ENCODE data around the gene ARHGAP22. TPM values are rescaled to one million over a fixed set of nuclear protein-coding genes. Genes with fewer than 3 reads are reported as not detected.

Gene ARHGAP22
- polyA plus RNA-seq, 1 of the 3 experiments (the other 2 are of a cell fraction): 12.4 TPM

DNA sequence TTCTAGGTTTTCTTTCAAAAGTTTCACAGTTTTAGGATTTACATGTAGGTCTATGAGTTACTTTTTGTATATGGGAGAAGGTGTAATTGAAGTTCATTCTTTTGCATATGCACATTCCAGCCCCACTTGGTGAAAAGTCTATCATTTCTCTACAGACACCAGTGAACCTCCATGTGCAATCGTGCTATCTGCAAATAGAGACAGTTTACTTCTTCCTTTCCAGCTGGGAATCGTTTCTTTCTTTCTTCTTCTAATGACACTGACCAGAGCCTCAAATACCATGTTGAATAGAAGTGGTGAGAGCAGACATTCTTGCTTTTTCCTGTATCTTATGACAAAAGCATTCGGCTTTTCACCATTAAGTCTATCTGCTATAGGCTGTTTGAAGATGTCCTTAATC, 122.7 kb downstream of the ARHGAP22 start:
- CTCF ChIA-PET: interaction anchor here (1.5 kb wide), 1 partner anchor 174 kb away, joined by 4 read pairs; no protein-coding TSS in a partner anchor
- POLR2A ChIA-PET: no interaction called here
- no peak for DNase-seq
- Histone ChIP-seq H3K36me3 (replicated peaks in 1 of 2; ENCODE audit: control insufficient read depth in 1 of 2, insufficient read depth in 2 of 2, low read length in 1 of 2) (peaks cover 0 to 17% of the 10 kb centered on the region in 2 experiments), H3K9me2 (no peaks in the 10 kb centered on the region), H3K27ac (ENCODE audit: low read depth in 2 of 2, low read length in 1 of 2) (no peak overlapping the region), H3K4me2 (no peak overlapping the region), H3K4me1 (ENCODE audit: control insufficient read depth in 1 of 2, insufficient read depth in 2 of 2, low read depth in 1 of 2, low read length in 1 of 2) (peaks cover 0 to 30% of the 10 kb centered on the region in 2 experiments; a peak in 2 of 4 replicates), H3K79me2 (ENCODE audit: insufficient read depth) (peaks cover 47% of the 10 kb centered on the region; the same call in 1 of the 2 replicates), H4K20me1 (ENCODE audit: insufficient read depth) (peaks cover 11% of the 10 kb centered on the region; the same call in 1 of the 2 replicates), H3F3A (replicated peaks; ENCODE audit: insufficient read depth) (no peaks in the 10 kb centered on the region), H2AFZ (ENCODE audit: low read depth) (no peak overlapping the region), H3K9me3 (no peaks in the 10 kb centered on the region), H3K4me3 (ENCODE audit: low read depth in 2 of 2, low read length in 1 of 2) (no peak overlapping the region), H3K27me3 (ENCODE audit: insufficient read depth) (no peaks in the 10 kb centered on the region), H3K9ac (no peak overlapping the region)
- WGBS (ENCODE audit: low lambda C conversion rate): 86% methylated on average over 3 of the region's 3 CpGs
- TF ChIP-seq TEAD4 (IDR thresholded peaks at IDR 0.05; ENCODE audit: borderline replicate concordance, insufficient read depth): no peak
- no peak for TF ChIP-seq SMC3 (IDR thresholded peaks at IDR 0.05; ENCODE audit: low read depth, low read length)
- TF ChIP-seq, protein P1, sequence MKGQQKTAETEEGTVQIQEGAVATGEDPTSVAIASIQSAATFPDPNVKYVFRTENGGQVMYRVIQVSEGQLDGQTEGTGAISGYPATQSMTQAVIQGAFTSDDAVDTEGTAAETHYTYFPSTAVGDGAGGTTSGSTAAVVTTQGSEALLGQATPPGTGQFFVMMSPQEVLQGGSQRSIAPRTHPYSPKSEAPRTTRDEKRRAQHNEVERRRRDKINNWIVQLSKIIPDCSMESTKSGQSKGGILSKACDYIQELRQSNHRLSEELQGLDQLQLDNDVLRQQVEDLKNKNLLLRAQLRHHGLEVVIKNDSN (IDR thresholded peaks at IDR 0.05; ENCODE audit: borderline replicate concordance, low read depth): no peak
- TF ChIP-seq GABPA (IDR thresholded peaks at IDR 0.05; ENCODE audit: low read depth): no peak

DNA sequence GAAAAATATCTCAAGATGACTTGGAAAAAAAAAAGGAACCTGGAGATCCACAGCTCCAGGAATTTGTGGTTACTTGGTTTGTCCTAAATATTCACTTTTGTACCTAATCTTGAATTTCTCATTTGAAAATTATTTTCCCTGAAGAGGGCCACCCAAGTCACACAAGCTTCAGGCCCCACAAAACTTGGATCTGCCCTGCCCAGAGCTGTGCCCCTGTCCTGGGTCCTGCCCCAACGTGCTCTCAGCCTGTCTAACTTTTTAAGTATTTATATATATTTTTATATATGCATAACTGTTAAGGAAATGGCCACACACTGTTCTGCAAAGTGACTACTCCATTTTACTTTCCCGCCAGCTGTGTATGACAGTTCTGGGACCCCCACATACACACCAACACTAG, 123.5 kb downstream of the ARHGAP22 start:
- POLR2A ChIA-PET: no interaction called here
- Histone ChIP-seq H3K4me2 (no peak overlapping the region), H3K9me3 (no peaks in the 10 kb centered on the region), H3K4me3 (ENCODE audit: low read depth in 2 of 2, low read length in 1 of 2) (no peak overlapping the region), H3K27me3 (ENCODE audit: insufficient read depth) (no peaks in the 10 kb centered on the region), H3F3A (replicated peaks; ENCODE audit: insufficient read depth) (no peaks in the 10 kb centered on the region), H3K4me1 (ENCODE audit: control insufficient read depth in 1 of 2, insufficient read depth in 2 of 2, low read depth in 1 of 2, low read length in 1 of 2) (peaks cover 0 to 37% of the 10 kb centered on the region in 2 experiments; a peak in 2 of 4 replicates), H3K9me2 (no peaks in the 10 kb centered on the region), H4K20me1 (ENCODE audit: insufficient read depth) (peaks cover 11% of the 10 kb centered on the region; the same call in 1 of the 2 replicates), H3K27ac (ENCODE audit: low read depth in 2 of 2, low read length in 1 of 2) (no peak overlapping the region; a peak in 1 of 4 replicates), H3K79me2 (ENCODE audit: insufficient read depth) (peaks cover 54% of the 10 kb centered on the region; the same call in 1 of the 2 replicates), H2AFZ (ENCODE audit: low read depth) (no peak overlapping the region), H3K9ac (no peak overlapping the region), H3K36me3 (replicated peaks in 1 of 2; ENCODE audit: control insufficient read depth in 1 of 2, insufficient read depth in 2 of 2, low read length in 1 of 2) (peaks cover 0 to 10% of the 10 kb centered on the region in 2 experiments)
- TF ChIP-seq, protein P2, sequence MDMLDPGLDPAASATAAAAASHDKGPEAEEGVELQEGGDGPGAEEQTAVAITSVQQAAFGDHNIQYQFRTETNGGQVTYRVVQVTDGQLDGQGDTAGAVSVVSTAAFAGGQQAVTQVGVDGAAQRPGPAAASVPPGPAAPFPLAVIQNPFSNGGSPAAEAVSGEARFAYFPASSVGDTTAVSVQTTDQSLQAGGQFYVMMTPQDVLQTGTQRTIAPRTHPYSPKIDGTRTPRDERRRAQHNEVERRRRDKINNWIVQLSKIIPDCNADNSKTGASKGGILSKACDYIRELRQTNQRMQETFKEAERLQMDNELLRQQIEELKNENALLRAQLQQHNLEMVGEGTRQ (IDR thresholded peaks at IDR 0.05; ENCODE audit: borderline replicate concordance, low read depth, low read length): no peak
- TF ChIP-seq, protein P3, sequence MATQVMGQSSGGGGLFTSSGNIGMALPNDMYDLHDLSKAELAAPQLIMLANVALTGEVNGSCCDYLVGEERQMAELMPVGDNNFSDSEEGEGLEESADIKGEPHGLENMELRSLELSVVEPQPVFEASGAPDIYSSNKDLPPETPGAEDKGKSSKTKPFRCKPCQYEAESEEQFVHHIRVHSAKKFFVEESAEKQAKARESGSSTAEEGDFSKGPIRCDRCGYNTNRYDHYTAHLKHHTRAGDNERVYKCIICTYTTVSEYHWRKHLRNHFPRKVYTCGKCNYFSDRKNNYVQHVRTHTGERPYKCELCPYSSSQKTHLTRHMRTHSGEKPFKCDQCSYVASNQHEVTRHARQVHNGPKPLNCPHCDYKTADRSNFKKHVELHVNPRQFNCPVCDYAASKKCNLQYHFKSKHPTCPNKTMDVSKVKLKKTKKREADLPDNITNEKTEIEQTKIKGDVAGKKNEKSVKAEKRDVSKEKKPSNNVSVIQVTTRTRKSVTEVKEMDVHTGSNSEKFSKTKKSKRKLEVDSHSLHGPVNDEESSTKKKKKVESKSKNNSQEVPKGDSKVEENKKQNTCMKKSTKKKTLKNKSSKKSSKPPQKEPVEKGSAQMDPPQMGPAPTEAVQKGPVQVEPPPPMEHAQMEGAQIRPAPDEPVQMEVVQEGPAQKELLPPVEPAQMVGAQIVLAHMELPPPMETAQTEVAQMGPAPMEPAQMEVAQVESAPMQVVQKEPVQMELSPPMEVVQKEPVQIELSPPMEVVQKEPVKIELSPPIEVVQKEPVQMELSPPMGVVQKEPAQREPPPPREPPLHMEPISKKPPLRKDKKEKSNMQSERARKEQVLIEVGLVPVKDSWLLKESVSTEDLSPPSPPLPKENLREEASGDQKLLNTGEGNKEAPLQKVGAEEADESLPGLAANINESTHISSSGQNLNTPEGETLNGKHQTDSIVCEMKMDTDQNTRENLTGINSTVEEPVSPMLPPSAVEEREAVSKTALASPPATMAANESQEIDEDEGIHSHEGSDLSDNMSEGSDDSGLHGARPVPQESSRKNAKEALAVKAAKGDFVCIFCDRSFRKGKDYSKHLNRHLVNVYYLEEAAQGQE (IDR thresholded peaks at IDR 0.05; ENCODE audit: low read depth, low read length): peak; percentile 71; the same call in 1 of the 2 replicates
- WGBS (ENCODE audit: low lambda C conversion rate): 97% methylated on average over 2 of the region's 2 CpGs
- CTCF ChIA-PET: interaction anchor here (0.6 to 1.2 kb wide), 3 partner anchors 42 to 1038 kb away, joined by 3 read pairs; no protein-coding TSS in a partner anchor
- no peak for DNase-seq
